Thymus (tissue), 11 donors: ENCODE data around the gene PARP12. TPM values are rescaled to one million over a fixed set of nuclear protein-coding genes. Genes with fewer than 3 reads are reported as not detected.

Source experiments
- DNase-seq, 9 donors: peaks; one replicate each; pipeline ENCODE4 v3.0.0-alpha.2; 2013; ENCODE audit warnings: low spot score in 9 of 9, low read depth in 6 of 9, missing footprints in 1 of 9
- H3K27ac ChIP-seq, 2 donors: one replicate each; pipeline ENCODE4 v1.5.1; 2013; ENCODE audit warnings: control low read depth in 1 of 2, low read depth in 1 of 2, low read length in 1 of 2, mild to moderate bottlenecking in 1 of 2, moderate library complexity in 1 of 2
- H3K27me3 ChIP-seq, 2 donors: one replicate each; pipeline ENCODE4 v1.5.1; 2013; ENCODE audit warnings: low read length in 1 of 2; ENCODE audit not compliant: control insufficient read depth in 2 of 2, insufficient read depth in 1 of 2
- H3K36me3 ChIP-seq, 2 donors: one replicate each; pipeline ENCODE4 v1.5.1; 2013; ENCODE audit warnings: low read length in 1 of 2, mild to moderate bottlenecking in 1 of 2, moderate library complexity in 1 of 2; ENCODE audit not compliant: control insufficient read depth in 2 of 2, insufficient read depth in 2 of 2
- H3K4me1 ChIP-seq, 2 donors: one replicate each; pipeline ENCODE4 v1.5.1; 2013; ENCODE audit warnings: low read length in 2 of 2; ENCODE audit not compliant: control insufficient read depth in 2 of 2, insufficient read depth in 2 of 2
- H3K4me3 ChIP-seq, 2 donors: one replicate each; pipeline ENCODE4 v1.5.1; 2013; ENCODE audit warnings: low read length in 2 of 2, control low read depth in 1 of 2, mild to moderate bottlenecking in 1 of 2
- H3K9me3 ChIP-seq, 2 donors: one replicate each; pipeline ENCODE4 v1.5.1; 2013; ENCODE audit warnings: low read length in 1 of 2, mild to moderate bottlenecking in 1 of 2; ENCODE audit not compliant: control insufficient read depth in 2 of 2, insufficient read depth in 1 of 2
- WGBS: extraction: QIAGEN DNeasy Blood & Tissue Kit; methylation state at CpG from one replicate; pipeline ENCODE4 v1.1.7; 2013; 5-methylcytosine and 5-hydroxymethylcytosine counted together
- polyA plus RNA-seq: library from polyadenylated mRNA; stranded (reverse); fragments of 200-250 nt; gene quantifications from one replicate; pipeline ENCODE4 v1.2.3, GENCODE V29; 2013
- total RNA-seq: library from RNA; stranded (reverse); fragments of 120-200 nt; gene quantifications from one replicate; pipeline ENCODE4 v1.2.4, GENCODE V29; 2013
- donor health status: healthy.

The PARP12 gene
- total and polyA plus RNA-seq, 2 donors = 43.6 to 76.5 TPM

DNA sequence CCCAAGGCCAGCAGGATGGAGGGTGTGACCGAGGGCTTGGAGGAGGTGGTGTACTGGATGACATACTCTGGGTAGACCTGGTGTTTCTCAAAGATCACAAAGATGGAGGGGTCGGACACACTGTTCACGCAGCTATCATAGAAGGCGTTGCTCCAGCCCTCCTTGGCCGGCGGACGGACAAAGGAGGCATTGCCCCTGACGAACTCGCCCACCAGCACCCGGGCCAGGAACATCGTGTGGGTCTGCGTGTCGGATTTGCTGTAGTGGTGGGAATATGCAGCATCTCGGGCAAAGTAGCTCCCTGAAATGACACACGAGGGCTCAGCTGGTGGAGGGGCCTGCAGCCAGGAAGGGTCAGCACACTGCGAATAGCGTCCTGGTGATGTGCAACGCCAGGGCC, 38.2 kb downstream of the PARP12 start:
- 97% methylated on average over 18 of the region's 18 CpGs for WGBS
- Histone ChIP-seq H3K36me3 (peaks cover 53 to 71% of the 10 kb centered on the region in 2 donors), H3K27me3 (no peaks in the 10 kb centered on the region), H3K9me3 (no peaks in the 10 kb centered on the region), H3K4me1 (no peaks in the 10 kb centered on the region), H3K27ac (no peak overlapping the region), H3K4me3 (no peak overlapping the region)
- no peak for DNase-seq

DNA sequence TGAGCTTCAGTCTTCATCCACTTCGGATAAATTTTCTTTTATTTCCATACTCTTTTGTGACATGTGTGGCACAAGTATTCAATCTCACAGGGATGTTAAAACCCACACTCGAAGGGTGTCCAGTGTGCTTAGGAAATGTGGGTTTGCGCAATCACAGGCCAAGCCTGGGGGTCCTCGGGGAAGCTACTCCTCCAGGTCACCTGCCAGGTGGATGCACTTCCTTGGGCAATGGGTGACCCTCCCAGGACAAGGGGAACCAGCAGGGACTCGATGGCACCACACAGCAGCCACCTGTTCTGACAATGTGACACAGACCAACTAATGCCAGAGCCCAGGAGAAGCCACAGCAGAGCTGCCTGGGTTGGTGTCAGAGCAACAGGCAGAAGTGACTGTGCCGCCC, 39.0 kb downstream of the PARP12 start:
- Histone ChIP-seq H3K27me3 (no peaks in the 10 kb centered on the region), H3K9me3 (no peaks in the 10 kb centered on the region), H3K36me3 (peaks cover 53 to 70% of the 10 kb centered on the region in 2 donors), H3K4me3 (no peak overlapping the region), H3K27ac (no peak overlapping the region), H3K4me1 (no peaks in the 10 kb centered on the region)
- no peak for DNase-seq
- WGBS = 95% methylated on average over 6 of the region's 6 CpGs

DNA sequence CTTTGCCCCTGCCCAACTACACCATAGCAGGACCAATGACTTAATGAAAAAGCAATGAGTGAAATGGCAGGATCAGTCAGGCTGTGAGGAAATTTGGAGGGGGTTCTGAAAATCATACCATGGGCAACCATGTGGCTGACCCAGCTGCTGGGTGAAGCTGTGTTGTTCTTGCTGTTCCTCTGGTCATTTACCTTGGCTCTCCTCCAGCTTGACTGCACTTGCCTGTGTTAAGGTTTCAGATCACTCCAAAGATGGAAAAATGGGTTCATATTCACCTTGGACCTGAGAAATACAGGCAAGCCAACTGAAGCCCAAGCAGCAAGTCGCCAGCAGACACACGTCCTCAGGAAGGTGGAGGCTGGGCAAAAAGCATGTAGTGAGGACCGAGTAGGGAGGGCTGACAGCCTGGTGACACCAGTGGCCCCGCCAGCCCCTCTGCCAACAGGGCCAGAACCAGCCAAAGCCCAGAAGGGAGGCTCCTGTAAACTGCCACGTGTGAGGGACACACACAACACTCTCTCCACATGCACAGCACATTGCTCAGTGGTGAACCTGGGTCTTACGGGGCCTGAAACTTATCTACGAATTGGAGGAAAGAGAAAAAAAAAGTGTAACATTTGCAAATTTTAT, 40.1 kb downstream of the PARP12 start:
- Histone ChIP-seq H3K4me3 (no peak overlapping the region), H3K36me3 (peaks cover 50 to 60% of the 10 kb centered on the region in 2 donors), H3K27me3 (no peaks in the 10 kb centered on the region), H3K9me3 (no peaks in the 10 kb centered on the region), H3K4me1 (no peaks in the 10 kb centered on the region), H3K27ac (no peak overlapping the region)
- 95% methylated on average over 7 of the region's 7 CpGs for WGBS
- no peak for DNase-seq

DNA sequence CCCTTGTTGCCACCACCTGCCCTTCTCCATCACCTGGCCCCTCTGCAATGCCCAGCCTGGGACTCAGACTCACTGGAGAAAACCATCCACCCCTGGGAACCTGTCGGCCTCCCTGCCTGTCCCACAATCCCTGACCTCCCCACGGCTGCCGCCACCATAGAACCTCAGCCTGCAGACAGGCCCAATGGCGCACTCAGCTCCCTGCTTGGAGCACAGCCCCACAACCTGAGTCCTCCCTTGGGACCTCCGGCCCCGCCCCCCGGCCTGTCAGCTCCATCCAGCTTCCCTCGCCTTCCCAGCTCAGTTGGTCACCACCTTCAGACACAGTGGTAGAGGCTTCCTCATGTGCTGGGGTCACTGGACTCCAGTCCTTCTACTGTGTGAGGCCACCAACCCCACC, 41.1 kb downstream of the PARP12 start:
- peaks cover 39 to 49% of the 10 kb centered on the region in 2 donors for H3K36me3 ChIP-seq
- WGBS = 98% methylated on average over 8 of the region's 8 CpGs
- no peak for DNase-seq

DNA sequence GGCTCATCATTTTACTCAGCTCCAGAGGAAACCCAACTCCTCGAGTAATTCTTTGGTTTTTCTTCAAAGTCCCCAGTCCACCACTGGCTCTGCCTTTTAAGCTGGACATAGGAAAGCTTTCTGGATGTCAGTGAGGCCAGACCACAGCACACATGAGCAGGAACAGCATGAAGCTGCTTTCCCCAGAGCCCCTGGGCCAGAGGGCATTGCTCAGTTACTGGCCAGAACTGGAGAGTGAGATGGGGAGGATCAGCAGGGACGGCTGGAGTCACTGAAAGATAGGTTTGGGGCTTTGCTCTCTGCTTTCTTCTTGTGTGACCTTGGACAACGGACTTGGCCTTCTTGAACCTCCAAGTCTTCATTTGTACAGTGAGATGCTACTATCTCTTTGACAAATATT, 43.1 kb downstream of the PARP12 start:
- no peak for DNase-seq
- Histone ChIP-seq H3K4me1 (no peaks in the 10 kb centered on the region), H3K36me3 (peaks cover 28 to 31% of the 10 kb centered on the region in 2 donors), H3K27me3 (no peaks in the 10 kb centered on the region), H3K9me3 (no peaks in the 10 kb centered on the region), H3K4me3 (no peak overlapping the region), H3K27ac (no peak overlapping the region)
- WGBS = 95% methylated on average over 3 of the region's 3 CpGs

More for the DNA sequence above, 41.1 kb downstream of the PARP12 start:
- no peaks in the 10 kb centered on the region for H3K4me1 ChIP-seq
- no peak overlapping the region for H3K27ac ChIP-seq
- no peak overlapping the region for H3K4me3 ChIP-seq
- no peaks in the 10 kb centered on the region for H3K9me3 ChIP-seq
- no peaks in the 10 kb centered on the region for H3K27me3 ChIP-seq

DNA sequence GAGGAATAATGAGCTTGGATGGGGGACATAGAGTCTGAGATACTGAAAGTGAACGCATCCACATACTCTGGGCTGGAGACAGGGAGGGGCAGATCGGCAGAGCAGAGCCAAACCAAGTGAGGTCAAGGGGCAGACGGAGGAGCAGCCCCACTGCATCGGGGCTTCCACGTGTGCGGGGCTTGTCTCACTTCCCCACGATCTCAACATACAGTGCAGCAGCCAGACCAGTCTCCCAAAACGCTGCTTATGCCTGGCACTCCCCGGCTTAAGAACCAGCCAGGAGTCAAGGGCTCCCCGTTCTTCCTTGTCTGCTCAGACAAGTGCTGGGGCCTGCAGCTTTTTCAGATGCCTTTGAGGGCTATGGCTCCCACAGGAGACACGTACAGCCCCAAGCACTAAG, 43.6 kb downstream of the PARP12 start:
- Histone ChIP-seq H3K4me3 (no peak overlapping the region), H3K36me3 (peaks cover 26 to 27% of the 10 kb centered on the region in 2 donors), H3K9me3 (no peaks in the 10 kb centered on the region), H3K27ac (no peak overlapping the region), H3K4me1 (no peaks in the 10 kb centered on the region), H3K27me3 (no peaks in the 10 kb centered on the region)
- DNase-seq = no peak
- 95% methylated on average over 11 of the region's 11 CpGs for WGBS

DNA sequence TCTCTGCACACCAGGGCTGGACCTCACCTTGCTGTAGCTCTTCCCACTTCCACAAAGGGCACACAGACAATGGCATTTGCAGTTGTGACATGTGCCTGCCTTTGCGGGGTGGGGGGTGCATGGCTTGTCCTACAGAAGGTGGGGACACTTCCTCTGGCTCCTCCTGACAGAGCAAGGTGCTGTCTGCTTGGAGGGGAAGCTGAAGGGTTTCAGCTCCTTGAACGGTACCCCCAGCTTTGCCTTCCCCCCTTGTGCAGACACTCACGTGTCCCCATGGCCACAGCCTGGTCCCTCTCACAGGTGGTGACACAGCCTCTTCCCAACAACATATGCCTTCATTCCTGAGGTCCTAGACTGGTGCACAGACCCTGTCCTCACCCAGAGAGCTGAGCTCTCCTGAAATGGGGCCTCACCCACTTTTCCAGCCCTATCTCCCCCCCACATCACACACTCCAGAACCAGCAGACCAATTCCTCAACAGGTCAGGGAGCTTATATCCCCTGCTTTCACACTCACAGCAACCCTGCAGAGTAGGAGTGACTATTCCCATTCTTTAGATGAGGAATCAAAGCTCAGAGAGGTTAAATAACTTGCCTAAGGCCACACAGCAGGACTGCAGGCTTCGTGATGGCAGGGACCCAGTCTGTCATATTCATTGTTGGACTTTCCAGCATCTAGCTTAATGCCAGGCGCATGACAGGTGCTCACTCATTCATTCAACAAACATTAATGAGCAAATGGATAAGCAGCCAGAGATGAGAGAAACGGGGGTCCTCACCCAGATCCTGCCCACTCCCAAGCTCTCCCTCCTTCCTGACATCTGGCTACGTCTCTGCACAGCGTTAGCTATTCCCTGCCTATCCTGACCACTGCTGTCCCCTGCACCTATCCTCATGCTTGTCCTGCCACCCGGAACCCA, 44.4 kb downstream of the PARP12 start:
- Histone ChIP-seq H3K27ac (no peak overlapping the region), H3K4me3 (no peak overlapping the region), H3K27me3 (no peaks in the 10 kb centered on the region), H3K9me3 (no peaks in the 10 kb centered on the region), H3K36me3 (peaks cover 20 to 21% of the 10 kb centered on the region in 2 donors), H3K4me1 (no peaks in the 10 kb centered on the region)
- no peak for DNase-seq
- 98% methylated on average over 9 of the region's 9 CpGs for WGBS

DNA sequence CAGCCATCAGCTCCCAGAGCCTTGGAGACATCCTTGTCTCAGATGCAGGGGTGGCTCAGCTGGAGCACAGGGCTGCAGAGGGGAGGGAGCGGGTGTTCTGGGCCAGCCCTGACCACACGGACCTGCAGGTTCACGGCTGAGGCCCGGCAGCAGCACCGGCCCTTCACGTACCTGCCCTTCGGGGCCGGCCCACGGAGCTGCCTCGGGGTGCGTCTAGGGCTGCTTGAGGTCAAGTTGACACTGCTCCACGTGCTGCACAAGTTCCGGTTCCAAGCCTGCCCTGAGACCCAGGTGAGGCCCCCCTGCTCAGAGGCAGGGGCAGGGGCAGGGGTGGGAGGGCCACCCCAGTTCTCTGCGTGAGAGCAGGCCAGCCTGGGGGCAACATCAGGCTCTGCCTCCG, 45.2 kb downstream of the PARP12 start:
- H3K27ac ChIP-seq = no peak overlapping the region
- DNase-seq = no peak
- WGBS = 96% methylated on average over 15 of the region's 15 CpGs
- no peaks in the 10 kb centered on the region for H3K4me1 ChIP-seq
- no peaks in the 10 kb centered on the region for H3K9me3 ChIP-seq
- no peaks in the 10 kb centered on the region for H3K27me3 ChIP-seq
- no peak overlapping the region for H3K4me3 ChIP-seq
- H3K36me3 ChIP-seq = peaks cover 13 to 16% of the 10 kb centered on the region in 2 donors

DNA sequence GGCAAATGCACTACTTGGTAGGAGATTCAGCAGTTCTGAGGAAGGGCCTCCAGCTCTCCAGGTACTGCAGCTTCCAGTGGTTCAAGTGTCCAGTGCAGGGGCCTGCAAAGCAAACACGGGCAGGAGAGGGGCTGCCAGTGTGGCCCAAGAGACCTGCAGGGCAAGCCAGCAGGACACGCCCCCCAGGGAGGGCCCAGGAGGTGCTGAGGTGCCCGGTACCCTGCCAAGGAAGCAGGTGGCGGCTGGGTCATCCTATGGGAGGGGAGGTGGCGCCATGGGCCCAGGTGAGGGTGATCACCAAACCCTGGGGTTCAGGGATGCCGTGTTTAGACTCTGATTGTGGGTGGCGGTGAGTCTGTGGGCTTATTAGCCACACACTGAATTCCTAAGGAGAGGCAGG, 45.7 kb downstream of the PARP12 start:
- no peaks in the 10 kb centered on the region for H3K4me1 ChIP-seq
- H3K27ac ChIP-seq = no peak overlapping the region
- WGBS = 97% methylated on average over 7 of the region's 7 CpGs
- no peaks in the 10 kb centered on the region for H3K27me3 ChIP-seq
- H3K9me3 ChIP-seq = no peaks in the 10 kb centered on the region
- DNase-seq = no peak
- peaks cover 8 to 11% of the 10 kb centered on the region in 2 donors for H3K36me3 ChIP-seq
- no peak overlapping the region for H3K4me3 ChIP-seq
